Measurements from ENCODE around the gene ZFP1. TPM values are rescaled to one million over a fixed set of nuclear protein-coding genes. Genes with fewer than 3 reads are reported as not detected.
"Not testable (repeated sequence)": the region's sequence is repeated elsewhere in the genome, so short reads cannot be mapped to it uniquely, and the experiment has no call there.

The ZFP1 gene
- total RNA-seq, 6 donors from 2014 or later: 4.2 to 10.8 (median 7.0) TPM

GRCh38 chr16:75204410-75204758, 56.1 kb downstream of the ZFP1 start:
- H3K4me3 ChIP-seq: no peak overlapping the region
- no peaks in the 10 kb centered on the region for H3K9me3 ChIP-seq
- 88 to 100% methylated on average over 2 to 4 of the region's 6 CpGs for WGBS, 2 donors
- H3K36me3 ChIP-seq: no peaks in the 10 kb centered on the region
- peaks cover 0 to 3% (median 1%) of the 10 kb centered on the region in 4 donors for H3K4me1 ChIP-seq
- H3K27ac ChIP-seq: no peak overlapping the region
- no peaks in the 10 kb centered on the region for H3K27me3 ChIP-seq
- TF ChIP-seq POLR2A (IDR thresholded peaks at IDR 0.05): no peak
- TF ChIP-seq CTCF (IDR thresholded peaks at IDR 0.05): no peak
- TF ChIP-seq EP300 (IDR thresholded peaks at IDR 0.05): no peak
- TF ChIP-seq POLR2AphosphoS5 (IDR thresholded peaks at IDR 0.05): no peak
- DNase-seq (peak in 1 of 2 donors; percentile 44), ATAC-seq (ENCODE audit: low FRiP score in 2 of 2) (no peak)

- WGBS, 2 donors: no CpG with 5 or more reads among the region's 20 CpGs
- H3K27me3 ChIP-seq: not testable (repeated sequence)
Measured at GRCh38 chr16:75204905-75205304, 56.6 kb downstream of the ZFP1 start.

GRCh38 chr16:75205438-75205837, 57.1 kb downstream of the ZFP1 start:
- WGBS, 2 donors: no CpG with 5 or more reads among the region's 19 CpGs
- DNase-seq: peak in 1 of 2 donors; percentile 66
- ATAC-seq (ENCODE audit: low FRiP score in 2 of 2): not testable (repeated sequence)

More at GRCh38 chr16:75204905-75205304, 56.6 kb downstream of the ZFP1 start:
- ATAC-seq (ENCODE audit: low FRiP score in 2 of 2); H3K4me1 ChIP-seq; H3K9me3 ChIP-seq; H3K27ac ChIP-seq; H3K36me3 ChIP-seq; DNase-seq; H3K4me3 ChIP-seq: not testable (repeated sequence)

GRCh38 chr16:75205961-75206748, 57.8 kb downstream of the ZFP1 start:
- H3K27me3 ChIP-seq, H3K4me1 ChIP-seq, H3K36me3 ChIP-seq, H3K27ac ChIP-seq, H3K9me3 ChIP-seq, H3K4me3 ChIP-seq: not testable (repeated sequence)
- peak in 1 of 2 donors; percentile 65 for DNase-seq
- 77 to 80% methylated on average over 10 to 19 of the region's 25 CpGs for WGBS, 2 donors
- ATAC-seq (ENCODE audit: low FRiP score in 2 of 2): peak; percentile 4 to 6

More at GRCh38 chr16:75205438-75205837, 57.1 kb downstream of the ZFP1 start:
- H3K9me3 ChIP-seq, H3K27ac ChIP-seq, H3K4me3 ChIP-seq, H3K36me3 ChIP-seq, H3K27me3 ChIP-seq, H3K4me1 ChIP-seq: not testable (repeated sequence)

- TF ChIP-seq CTCF (IDR thresholded peaks at IDR 0.05) (no peak), POLR2A (IDR thresholded peaks at IDR 0.05) (no peak), EP300 (IDR thresholded peaks at IDR 0.05) (no peak), POLR2AphosphoS5 (IDR thresholded peaks at IDR 0.05) (no peak)
- no peaks in the 10 kb centered on the region for H3K4me1 ChIP-seq
- ATAC-seq (ENCODE audit: low FRiP score in 2 of 2): peak in 1 of 2 donors; percentile 18
Measured at GRCh38 chr16:75206749-75207451, 58.6 kb downstream of the ZFP1 start, which contains the start of gene CTRB2. Gene CTRB2 (minus strand): TSS chr16:75207161. CDS start chr16:75207141, 20 bp downstream.

GRCh38 chr16:75207831-75208230, 59.5 kb downstream of the ZFP1 start:
- DNase-seq (peak in 1 of 2 donors; percentile 65), ATAC-seq (ENCODE audit: low FRiP score in 2 of 2) (peak in 1 of 2 donors; percentile 15)
- no peak overlapping the region for H3K4me3 ChIP-seq
- H3K4me1 ChIP-seq: no peaks in the 10 kb centered on the region
- no peaks in the 10 kb centered on the region for H3K36me3 ChIP-seq
- H3K27ac ChIP-seq: no peak overlapping the region
- H3K9me3 ChIP-seq: no peaks in the 10 kb centered on the region
- no peak for TF ChIP-seq POLR2AphosphoS5 (IDR thresholded peaks at IDR 0.05)
- TF ChIP-seq POLR2A (IDR thresholded peaks at IDR 0.05): no peak
- no peak for TF ChIP-seq EP300 (IDR thresholded peaks at IDR 0.05)
- no peak for TF ChIP-seq CTCF (IDR thresholded peaks at IDR 0.05)
- 89 to 95% methylated on average over 9 to 11 of the region's 11 CpGs for WGBS, 2 donors
- no peaks in the 10 kb centered on the region for H3K27me3 ChIP-seq

More at GRCh38 chr16:75206749-75207451, 58.6 kb downstream of the ZFP1 start, which contains the start of gene CTRB2:
- H3K9me3 ChIP-seq: no peaks in the 10 kb centered on the region
- no peaks in the 10 kb centered on the region for H3K27me3 ChIP-seq
- no peak within 1 kb of the TSS for H3K4me3 ChIP-seq
- no peak within 1 kb of the TSS for H3K27ac ChIP-seq
- WGBS, 2 donors: 85 to 91% methylated on average over 7 to 22 of the region's 24 CpGs
- H3K36me3 ChIP-seq: no peaks in the 10 kb centered on the region
- peak in 1 of 2 donors; percentile 60 for DNase-seq

Data from upper lobe of left lung (tissue), 6 donors.